ENCODE measurements around the gene LAMA2.

LAMA2 gene

GRCh38 chr6:129331450-129332138 is 448.7 kb downstream of the LAMA2 start:
- Histone ChIP-seq H3K27ac (ENCODE audit: low read depth, low read length) (no peak overlapping the region), H3K4me1 (ENCODE audit: control insufficient read depth in 1 of 2, insufficient read depth in 2 of 2, low read length in 2 of 2) (no peaks in the 10 kb centered on the region), H3K4me3 (ENCODE audit: low read depth in 1 of 2, low read length in 2 of 2) (no peak overlapping the region), H3K9ac (ENCODE audit: low read depth in 1 of 2, low read length in 2 of 2) (no peak overlapping the region), H3K36me3 (ENCODE audit: control insufficient read depth in 1 of 2, insufficient read depth in 2 of 2, low read length in 2 of 2) (no peaks in the 10 kb centered on the region), H3K27me3 (ENCODE audit: control insufficient read depth in 1 of 2, insufficient read depth in 2 of 2, low read length in 2 of 2) (no peaks in the 10 kb centered on the region), H3K9me3 (ENCODE audit: control insufficient read depth in 1 of 2, low read length in 2 of 2) (no peaks in the 10 kb centered on the region)

GRCh38 chr6:129335792-129336191 is 452.9 kb downstream of the LAMA2 start:
- H3K4me3 ChIP-seq (ENCODE audit: low read depth in 1 of 2, low read length in 2 of 2) = no peak overlapping the region
- H3K9me3 ChIP-seq (ENCODE audit: control insufficient read depth in 1 of 2, low read length in 2 of 2) = no peaks in the 10 kb centered on the region
- no peak overlapping the region for H3K27ac ChIP-seq (ENCODE audit: low read depth, low read length)
- no peaks in the 10 kb centered on the region for H3K27me3 ChIP-seq (ENCODE audit: control insufficient read depth in 1 of 2, insufficient read depth in 2 of 2, low read length in 2 of 2)
- no peaks in the 10 kb centered on the region for H3K36me3 ChIP-seq (ENCODE audit: control insufficient read depth in 1 of 2, insufficient read depth in 2 of 2, low read length in 2 of 2)
- no peak overlapping the region for H3K9ac ChIP-seq (ENCODE audit: low read depth in 1 of 2, low read length in 2 of 2)
- H3K4me1 ChIP-seq (ENCODE audit: control insufficient read depth in 1 of 2, insufficient read depth in 2 of 2, low read length in 2 of 2) = no peaks in the 10 kb centered on the region

- Histone ChIP-seq H3K4me1 (ENCODE audit: control insufficient read depth in 1 of 2, insufficient read depth in 2 of 2, low read length in 2 of 2) (no peaks in the 10 kb centered on the region), H3K36me3 (ENCODE audit: control insufficient read depth in 1 of 2, insufficient read depth in 2 of 2, low read length in 2 of 2) (no peaks in the 10 kb centered on the region), H3K9ac (ENCODE audit: low read depth in 1 of 2, low read length in 2 of 2) (no peak overlapping the region), H3K27me3 (ENCODE audit: control insufficient read depth in 1 of 2, insufficient read depth in 2 of 2, low read length in 2 of 2) (no peaks in the 10 kb centered on the region), H3K9me3 (ENCODE audit: control insufficient read depth in 1 of 2, low read length in 2 of 2) (no peaks in the 10 kb centered on the region), H3K27ac (ENCODE audit: low read depth, low read length) (no peak overlapping the region), H3K4me3 (ENCODE audit: low read depth in 1 of 2, low read length in 2 of 2) (no peak overlapping the region)
Observed at GRCh38 chr6:129338683-129339082, 455.7 kb downstream of the LAMA2 start.

GRCh38 chr6:129340983-129341382 is 458.0 kb downstream of the LAMA2 start:
- no peak overlapping the region for H3K27ac ChIP-seq (ENCODE audit: low read depth, low read length)
- no peaks in the 10 kb centered on the region for H3K27me3 ChIP-seq (ENCODE audit: control insufficient read depth in 1 of 2, insufficient read depth in 2 of 2, low read length in 2 of 2)
- H3K4me1 ChIP-seq (ENCODE audit: control insufficient read depth in 1 of 2, insufficient read depth in 2 of 2, low read length in 2 of 2) = no peaks in the 10 kb centered on the region
- no peaks in the 10 kb centered on the region for H3K36me3 ChIP-seq (ENCODE audit: control insufficient read depth in 1 of 2, insufficient read depth in 2 of 2, low read length in 2 of 2)
- H3K4me3 ChIP-seq (ENCODE audit: low read depth in 1 of 2, low read length in 2 of 2) = no peak overlapping the region
- no peak overlapping the region for H3K9ac ChIP-seq (ENCODE audit: low read depth in 1 of 2, low read length in 2 of 2)
- no peaks in the 10 kb centered on the region for H3K9me3 ChIP-seq (ENCODE audit: control insufficient read depth in 1 of 2, low read length in 2 of 2)

- Histone ChIP-seq H3K27me3 (ENCODE audit: control insufficient read depth in 1 of 2, insufficient read depth in 2 of 2, low read length in 2 of 2) (no peaks in the 10 kb centered on the region), H3K4me3 (ENCODE audit: low read depth in 1 of 2, low read length in 2 of 2) (no peak overlapping the region), H3K36me3 (ENCODE audit: control insufficient read depth in 1 of 2, insufficient read depth in 2 of 2, low read length in 2 of 2) (no peaks in the 10 kb centered on the region), H3K9me3 (ENCODE audit: control insufficient read depth in 1 of 2, low read length in 2 of 2) (no peaks in the 10 kb centered on the region), H3K27ac (ENCODE audit: low read depth, low read length) (no peak overlapping the region), H3K9ac (ENCODE audit: low read depth in 1 of 2, low read length in 2 of 2) (no peak overlapping the region), H3K4me1 (ENCODE audit: control insufficient read depth in 1 of 2, insufficient read depth in 2 of 2, low read length in 2 of 2) (no peaks in the 10 kb centered on the region)
Observed at GRCh38 chr6:129342243-129342642, 459.3 kb downstream of the LAMA2 start.

- no peaks in the 10 kb centered on the region for H3K9me3 ChIP-seq (ENCODE audit: control insufficient read depth in 1 of 2, low read length in 2 of 2)
- H3K27me3 ChIP-seq (ENCODE audit: control insufficient read depth in 1 of 2, insufficient read depth in 2 of 2, low read length in 2 of 2) = no peaks in the 10 kb centered on the region
- H3K36me3 ChIP-seq (ENCODE audit: control insufficient read depth in 1 of 2, insufficient read depth in 2 of 2, low read length in 2 of 2) = no peaks in the 10 kb centered on the region
- no peak overlapping the region for H3K27ac ChIP-seq (ENCODE audit: low read depth, low read length)
- H3K4me1 ChIP-seq (ENCODE audit: control insufficient read depth in 1 of 2, insufficient read depth in 2 of 2, low read length in 2 of 2) = no peaks in the 10 kb centered on the region
- no peak overlapping the region for H3K9ac ChIP-seq (ENCODE audit: low read depth in 1 of 2, low read length in 2 of 2)
- no peak overlapping the region for H3K4me3 ChIP-seq (ENCODE audit: low read depth in 1 of 2, low read length in 2 of 2)
Observed at GRCh38 chr6:129342796-129343195, 459.9 kb downstream of the LAMA2 start.

GRCh38 chr6:129344379-129344778 is 461.4 kb downstream of the LAMA2 start:
- Histone ChIP-seq H3K27ac (ENCODE audit: low read depth, low read length) (no peak overlapping the region), H3K4me3 (ENCODE audit: low read depth in 1 of 2, low read length in 2 of 2) (no peak overlapping the region), H3K9ac (ENCODE audit: low read depth in 1 of 2, low read length in 2 of 2) (no peak overlapping the region), H3K9me3 (ENCODE audit: control insufficient read depth in 1 of 2, low read length in 2 of 2) (no peaks in the 10 kb centered on the region), H3K27me3 (ENCODE audit: control insufficient read depth in 1 of 2, insufficient read depth in 2 of 2, low read length in 2 of 2) (no peaks in the 10 kb centered on the region), H3K4me1 (ENCODE audit: control insufficient read depth in 1 of 2, insufficient read depth in 2 of 2, low read length in 2 of 2) (no peaks in the 10 kb centered on the region), H3K36me3 (ENCODE audit: control insufficient read depth in 1 of 2, insufficient read depth in 2 of 2, low read length in 2 of 2) (no peaks in the 10 kb centered on the region)

- Histone ChIP-seq H3K27ac (ENCODE audit: low read depth, low read length) (no peak overlapping the region), H3K4me3 (ENCODE audit: low read depth in 1 of 2, low read length in 2 of 2) (no peak overlapping the region), H3K9me3 (ENCODE audit: control insufficient read depth in 1 of 2, low read length in 2 of 2) (no peaks in the 10 kb centered on the region), H3K4me1 (ENCODE audit: control insufficient read depth in 1 of 2, insufficient read depth in 2 of 2, low read length in 2 of 2) (no peaks in the 10 kb centered on the region), H3K9ac (ENCODE audit: low read depth in 1 of 2, low read length in 2 of 2) (no peak overlapping the region), H3K36me3 (ENCODE audit: control insufficient read depth in 1 of 2, insufficient read depth in 2 of 2, low read length in 2 of 2) (no peaks in the 10 kb centered on the region), H3K27me3 (ENCODE audit: control insufficient read depth in 1 of 2, insufficient read depth in 2 of 2, low read length in 2 of 2) (no peaks in the 10 kb centered on the region)
Observed at GRCh38 chr6:129345890-129346289, 463.0 kb downstream of the LAMA2 start.

GRCh38 chr6:129346964-129347363 is 464.0 kb downstream of the LAMA2 start:
- Histone ChIP-seq H3K36me3 (ENCODE audit: control insufficient read depth in 1 of 2, insufficient read depth in 2 of 2, low read length in 2 of 2) (no peaks in the 10 kb centered on the region), H3K4me3 (ENCODE audit: low read depth in 1 of 2, low read length in 2 of 2) (no peak overlapping the region), H3K9ac (ENCODE audit: low read depth in 1 of 2, low read length in 2 of 2) (no peak overlapping the region), H3K27me3 (ENCODE audit: control insufficient read depth in 1 of 2, insufficient read depth in 2 of 2, low read length in 2 of 2) (no peaks in the 10 kb centered on the region), H3K4me1 (ENCODE audit: control insufficient read depth in 1 of 2, insufficient read depth in 2 of 2, low read length in 2 of 2) (no peaks in the 10 kb centered on the region), H3K27ac (ENCODE audit: low read depth, low read length) (no peak overlapping the region), H3K9me3 (ENCODE audit: control insufficient read depth in 1 of 2, low read length in 2 of 2) (no peaks in the 10 kb centered on the region)

GRCh38 chr6:129350278-129350677 is 467.3 kb downstream of the LAMA2 start:
- Histone ChIP-seq H3K27me3 (ENCODE audit: control insufficient read depth in 1 of 2, insufficient read depth in 2 of 2, low read length in 2 of 2) (no peaks in the 10 kb centered on the region), H3K4me1 (ENCODE audit: control insufficient read depth in 1 of 2, insufficient read depth in 2 of 2, low read length in 2 of 2) (no peaks in the 10 kb centered on the region), H3K4me3 (ENCODE audit: low read depth in 1 of 2, low read length in 2 of 2) (no peak overlapping the region), H3K9ac (ENCODE audit: low read depth in 1 of 2, low read length in 2 of 2) (no peak overlapping the region), H3K9me3 (ENCODE audit: control insufficient read depth in 1 of 2, low read length in 2 of 2) (no peaks in the 10 kb centered on the region), H3K36me3 (ENCODE audit: control insufficient read depth in 1 of 2, insufficient read depth in 2 of 2, low read length in 2 of 2) (no peaks in the 10 kb centered on the region), H3K27ac (ENCODE audit: low read depth, low read length) (no peak overlapping the region)

- no peak overlapping the region for H3K27ac ChIP-seq (ENCODE audit: low read depth, low read length)
- H3K9me3 ChIP-seq (ENCODE audit: control insufficient read depth in 1 of 2, low read length in 2 of 2) = no peaks in the 10 kb centered on the region
- no peaks in the 10 kb centered on the region for H3K27me3 ChIP-seq (ENCODE audit: control insufficient read depth in 1 of 2, insufficient read depth in 2 of 2, low read length in 2 of 2)
- H3K4me3 ChIP-seq (ENCODE audit: low read depth in 1 of 2, low read length in 2 of 2) = no peak overlapping the region
- H3K4me1 ChIP-seq (ENCODE audit: control insufficient read depth in 1 of 2, insufficient read depth in 2 of 2, low read length in 2 of 2) = no peaks in the 10 kb centered on the region
- no peak overlapping the region for H3K9ac ChIP-seq (ENCODE audit: low read depth in 1 of 2, low read length in 2 of 2)
- no peaks in the 10 kb centered on the region for H3K36me3 ChIP-seq (ENCODE audit: control insufficient read depth in 1 of 2, insufficient read depth in 2 of 2, low read length in 2 of 2)
Observed at GRCh38 chr6:129351807-129352206, 468.9 kb downstream of the LAMA2 start.
